GM12878 (cell line): ENCODE data around the gene DPM2. TPM values are rescaled to one million over a fixed set of nuclear protein-coding genes. Genes with fewer than 3 reads are reported as not detected.

Experiments used
- NFIC ChIP-seq: IDR thresholded peaks from 2 replicates; pipeline ENCODE4 v1.6.1; 2012; ENCODE audit warnings: low read depth, mild to moderate bottlenecking, inconsistent platforms, low read length, moderate library complexity
- POU2F2 ChIP-seq: IDR thresholded peaks from 3 replicates; pipeline ENCODE4 v1.6.1; 2011; ENCODE audit warnings: low read depth, mild to moderate bottlenecking, low read length, borderline replicate concordance
- SMC3 ChIP-seq: IDR thresholded peaks from 2 replicates; pipeline ENCODE4 v1.6.1; 2011; ENCODE audit warnings: low read length, improper control_type of control experiment, borderline replicate concordance
- SPI1 ChIP-seq: IDR thresholded peaks from 2 replicates; pipeline ENCODE4 v1.6.1; 2011; ENCODE audit warnings: low read depth, mild to moderate bottlenecking, low read length, moderate library complexity, borderline replicate concordance; ENCODE audit not compliant: insufficient read depth
- ZNF24 ChIP-seq: fragments of 450-650 bp; IDR thresholded peaks from 2 replicates; pipeline ENCODE4 v1.6.1; 2017; ENCODE audit warnings: antibody characterized with exemption, mild to moderate bottlenecking
- polyA plus RNA-seq, 11 experiments: library from polyadenylated mRNA; depleted of rRNA in 4 of 11; unstranded in 6 of 11; stranded (reverse) in 5 of 11; fragments of >200 nt; fragmentation: Nextera tagmentation in 4 of 11; fragmentation: Illumina TruSeq in 1 of 11; extraction: Ambion mirVana in 4 of 11; extraction: Trizol in 1 of 11; gene quantifications; 1 replicate in 1 of 11; 2 replicates in 10 of 11; pipeline versions ENCODE4 v1.2.1 to v1.2.3, GENCODE V29; 2011 to 2016; ENCODE audit warnings: inconsistent platforms in 2 of 11, missing spikeins in 2 of 11, low read depth in 1 of 11
- total RNA-seq, 4 experiments: library from RNA; depleted of rRNA in 3 of 4; stranded (reverse); fragments of >200 nt in 3 of 4; fragmentation: Illumina TruSeq in 1 of 4; extraction: Trizol in 1 of 4; gene quantifications; 2 replicates each; pipeline versions ENCODE4 v1.2.1 to v1.2.3, GENCODE V29; 2013 to 2021
- TF ChIP-seq, protein P1 (sequence below), 3 experiments: IDR thresholded peaks in 2 of 3; conservative IDR thresholded peaks in 1 of 3; 2 replicates each; pipeline ENCODE4 v1.5.1; 2011; ENCODE audit warnings: low read depth in 3 of 3, low read length in 3 of 3, mild to moderate bottlenecking in 3 of 3, control low read depth in 2 of 3, moderate library complexity in 2 of 3, inconsistent platforms in 1 of 3, mixed read lengths in 1 of 3; ENCODE audit not compliant: control insufficient read depth in 2 of 3, insufficient read depth in 1 of 3; ENCODE audit errors: extremely low read depth in 1 of 3
- TF ChIP-seq, protein P2 (sequence below): fragments of 450-650 bp; IDR thresholded peaks from 2 replicates; pipeline ENCODE4 v1.6.1; 2016; ENCODE audit warnings: mild to moderate bottlenecking, moderate library complexity, borderline replicate concordance

Gene DPM2
- total and polyA plus RNA-seq, 10 of the 15 experiments (the other 5 are each of a cell fraction or from before 2014, with no cell fraction given) = 22.7 to 77.9 (median 44.7) TPM

DNA sequence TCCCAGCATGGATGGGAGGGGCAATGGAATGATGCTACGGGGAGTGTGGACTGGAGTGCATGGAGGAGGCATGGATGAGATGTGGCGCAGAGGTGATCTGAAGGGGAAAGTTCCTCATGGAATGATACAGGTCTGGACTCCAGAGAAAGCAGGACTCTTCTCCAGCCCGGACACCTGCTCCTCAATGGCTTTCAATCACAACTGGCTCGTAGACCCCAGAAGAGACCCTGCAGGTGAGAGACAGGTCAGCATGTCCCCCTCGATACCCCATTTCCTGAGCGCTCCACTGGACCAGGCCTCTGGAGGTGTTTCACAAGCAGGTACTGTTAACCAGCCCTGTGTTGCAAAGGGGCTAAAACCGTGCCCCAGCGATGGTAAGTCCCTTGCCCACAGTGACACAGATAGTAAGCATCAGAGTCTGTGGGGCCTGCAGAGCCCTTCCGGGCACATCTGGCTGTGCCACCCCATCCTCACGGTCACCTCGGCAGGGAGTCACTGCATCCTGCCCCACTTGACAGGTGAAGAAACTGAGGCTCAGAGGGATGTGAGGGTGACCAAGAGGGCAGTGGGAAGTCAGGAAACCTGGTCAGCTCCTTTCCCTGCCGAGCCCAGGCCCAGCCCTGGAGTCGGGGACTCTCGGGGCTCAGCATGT lies 5.5 kb upstream of the DPM2 start (continued):
- TF ChIP-seq, protein P1, sequence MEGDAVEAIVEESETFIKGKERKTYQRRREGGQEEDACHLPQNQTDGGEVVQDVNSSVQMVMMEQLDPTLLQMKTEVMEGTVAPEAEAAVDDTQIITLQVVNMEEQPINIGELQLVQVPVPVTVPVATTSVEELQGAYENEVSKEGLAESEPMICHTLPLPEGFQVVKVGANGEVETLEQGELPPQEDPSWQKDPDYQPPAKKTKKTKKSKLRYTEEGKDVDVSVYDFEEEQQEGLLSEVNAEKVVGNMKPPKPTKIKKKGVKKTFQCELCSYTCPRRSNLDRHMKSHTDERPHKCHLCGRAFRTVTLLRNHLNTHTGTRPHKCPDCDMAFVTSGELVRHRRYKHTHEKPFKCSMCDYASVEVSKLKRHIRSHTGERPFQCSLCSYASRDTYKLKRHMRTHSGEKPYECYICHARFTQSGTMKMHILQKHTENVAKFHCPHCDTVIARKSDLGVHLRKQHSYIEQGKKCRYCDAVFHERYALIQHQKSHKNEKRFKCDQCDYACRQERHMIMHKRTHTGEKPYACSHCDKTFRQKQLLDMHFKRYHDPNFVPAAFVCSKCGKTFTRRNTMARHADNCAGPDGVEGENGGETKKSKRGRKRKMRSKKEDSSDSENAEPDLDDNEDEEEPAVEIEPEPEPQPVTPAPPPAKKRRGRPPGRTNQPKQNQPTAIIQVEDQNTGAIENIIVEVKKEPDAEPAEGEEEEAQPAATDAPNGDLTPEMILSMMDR (IDR thresholded peaks at IDR 0.05 in 2 of 3, conservative IDR thresholded peaks at IDR 0.05 in 1 of 3; ENCODE audit: control insufficient read depth in 2 of 3, extremely low read depth in 1 of 3, insufficient read depth in 1 of 3, low read depth in 3 of 3, low read length in 3 of 3) = no peak
- TF ChIP-seq SMC3 = no peak
- no peak for TF ChIP-seq NFIC
- no peak for TF ChIP-seq ZNF24
- TF ChIP-seq, protein P2, sequence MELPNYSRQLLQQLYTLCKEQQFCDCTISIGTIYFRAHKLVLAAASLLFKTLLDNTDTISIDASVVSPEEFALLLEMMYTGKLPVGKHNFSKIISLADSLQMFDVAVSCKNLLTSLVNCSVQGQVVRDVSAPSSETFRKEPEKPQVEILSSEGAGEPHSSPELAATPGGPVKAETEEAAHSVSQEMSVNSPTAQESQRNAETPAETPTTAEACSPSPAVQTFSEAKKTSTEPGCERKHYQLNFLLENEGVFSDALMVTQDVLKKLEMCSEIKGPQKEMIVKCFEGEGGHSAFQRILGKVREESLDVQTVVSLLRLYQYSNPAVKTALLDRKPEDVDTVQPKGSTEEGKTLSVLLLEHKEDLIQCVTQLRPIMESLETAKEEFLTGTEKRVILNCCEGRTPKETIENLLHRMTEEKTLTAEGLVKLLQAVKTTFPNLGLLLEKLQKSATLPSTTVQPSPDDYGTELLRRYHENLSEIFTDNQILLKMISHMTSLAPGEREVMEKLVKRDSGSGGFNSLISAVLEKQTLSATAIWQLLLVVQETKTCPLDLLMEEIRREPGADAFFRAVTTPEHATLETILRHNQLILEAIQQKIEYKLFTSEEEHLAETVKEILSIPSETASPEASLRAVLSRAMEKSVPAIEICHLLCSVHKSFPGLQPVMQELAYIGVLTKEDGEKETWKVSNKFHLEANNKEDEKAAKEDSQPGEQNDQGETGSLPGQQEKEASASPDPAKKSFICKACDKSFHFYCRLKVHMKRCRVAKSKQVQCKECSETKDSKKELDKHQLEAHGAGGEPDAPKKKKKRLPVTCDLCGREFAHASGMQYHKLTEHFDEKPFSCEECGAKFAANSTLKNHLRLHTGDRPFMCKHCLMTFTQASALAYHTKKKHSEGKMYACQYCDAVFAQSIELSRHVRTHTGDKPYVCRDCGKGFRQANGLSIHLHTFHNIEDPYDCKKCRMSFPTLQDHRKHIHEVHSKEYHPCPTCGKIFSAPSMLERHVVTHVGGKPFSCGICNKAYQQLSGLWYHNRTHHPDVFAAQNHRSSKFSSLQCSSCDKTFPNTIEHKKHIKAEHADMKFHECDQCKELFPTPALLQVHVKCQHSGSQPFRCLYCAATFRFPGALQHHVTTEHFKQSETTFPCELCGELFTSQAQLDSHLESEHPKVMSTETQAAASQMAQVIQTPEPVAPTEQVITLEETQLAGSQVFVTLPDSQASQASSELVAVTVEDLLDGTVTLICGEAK = no peak
- no peak for TF ChIP-seq SPI1
- TF ChIP-seq POU2F2 = no peak
